GM21528 (cell line): ENCODE measurements around the gene EXOC1L.

Experiments used
- ATAC-seq: cut with Tn5 transposase; IDR thresholded peaks from one replicate; pipeline ENCODE4 v1.9.1; 2021; ENCODE audit warnings: mild to moderate bottlenecking, moderate library complexity; ENCODE audit not compliant: unreplicated experiment, low FRiP score

Gene EXOC1L, protein sequence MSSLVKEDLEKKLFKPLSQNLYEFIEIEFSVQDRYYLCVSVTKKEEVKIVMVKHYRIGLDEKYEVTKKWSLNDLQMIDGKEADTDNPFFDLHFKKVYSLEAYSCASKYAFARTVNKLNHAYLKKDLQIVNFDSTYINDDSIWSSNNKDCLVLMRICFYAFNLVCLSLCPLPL

GRCh38 chr4:55819634-55820033, at the start of gene EXOC1L:
TSS of gene EXOC1L (plus strand) at chr4:55819790. CDS start at chr4:55820027, 237 bp downstream.
- no peak for ATAC-seq

- no peak for ATAC-seq
These were observed 48.9 kb upstream of the EXOC1L start for GRCh38 chr4:55770662-55771061.

DNA sequence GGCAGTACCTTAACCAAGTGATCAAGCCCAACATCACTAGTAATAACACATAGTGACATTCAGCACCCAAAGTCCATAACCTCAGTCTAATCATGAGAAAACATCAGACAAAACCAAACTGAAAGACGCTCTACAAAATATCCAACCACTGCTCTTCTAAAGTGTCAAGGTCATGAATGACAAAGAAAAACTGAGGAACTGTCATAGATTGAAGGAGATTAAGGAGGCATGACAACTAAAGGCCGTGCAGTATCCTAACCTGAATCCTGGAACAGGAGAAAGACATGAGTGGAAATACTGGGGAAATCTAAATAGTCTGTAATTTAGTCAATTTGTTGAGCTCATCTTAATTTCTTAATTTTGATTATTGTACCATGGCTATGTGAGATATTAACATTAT, 38.2 kb upstream of the EXOC1L start:
- no peak for ATAC-seq

DNA sequence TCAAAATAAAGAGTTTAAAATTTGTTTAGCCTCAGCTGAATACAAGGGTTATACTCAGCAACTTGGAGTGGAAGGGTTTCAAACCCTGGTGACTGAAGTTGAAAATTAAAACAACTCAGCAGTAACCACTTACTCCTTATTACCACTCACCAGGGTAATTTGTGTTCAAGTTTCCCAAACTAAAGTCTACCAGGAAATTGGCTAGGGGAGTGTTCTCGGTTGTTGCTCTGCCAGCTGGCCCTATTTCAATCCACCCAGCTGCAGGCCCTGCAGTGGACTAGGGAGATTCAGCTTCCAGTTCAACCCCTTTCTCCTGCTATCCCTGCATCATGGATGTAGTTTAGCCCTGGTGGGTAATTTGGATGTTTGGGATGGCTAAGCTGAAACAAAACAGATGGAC, 37.8 kb upstream of the EXOC1L start:
- no peak for ATAC-seq

GRCh38 chr4:55783584-55783983, 36.0 kb upstream of the EXOC1L start:
- no peak for ATAC-seq

- ATAC-seq: no peak
These were observed 34.8 kb upstream of the EXOC1L start for GRCh38 chr4:55784747-55785146.

DNA sequence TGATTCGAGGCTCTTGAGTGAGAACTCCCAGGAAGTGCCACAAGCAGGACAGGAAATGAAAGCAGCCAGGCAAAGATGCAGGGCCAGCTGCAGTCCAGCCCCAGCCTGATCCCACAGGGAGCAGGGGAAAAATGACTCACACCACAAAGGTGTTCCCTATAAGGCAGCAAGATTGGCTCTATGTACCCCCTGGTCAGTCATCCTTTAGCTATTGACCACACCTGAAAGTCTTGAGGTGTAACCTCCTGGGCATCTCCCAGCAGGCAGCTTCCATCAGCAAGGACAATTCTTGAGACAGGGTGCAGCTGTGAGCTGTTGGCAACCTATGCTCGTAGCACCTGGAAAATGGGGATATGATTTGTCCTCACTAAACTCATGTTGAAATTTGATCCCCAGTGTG, 27.9 kb upstream of the EXOC1L start:
- no peak for ATAC-seq

DNA sequence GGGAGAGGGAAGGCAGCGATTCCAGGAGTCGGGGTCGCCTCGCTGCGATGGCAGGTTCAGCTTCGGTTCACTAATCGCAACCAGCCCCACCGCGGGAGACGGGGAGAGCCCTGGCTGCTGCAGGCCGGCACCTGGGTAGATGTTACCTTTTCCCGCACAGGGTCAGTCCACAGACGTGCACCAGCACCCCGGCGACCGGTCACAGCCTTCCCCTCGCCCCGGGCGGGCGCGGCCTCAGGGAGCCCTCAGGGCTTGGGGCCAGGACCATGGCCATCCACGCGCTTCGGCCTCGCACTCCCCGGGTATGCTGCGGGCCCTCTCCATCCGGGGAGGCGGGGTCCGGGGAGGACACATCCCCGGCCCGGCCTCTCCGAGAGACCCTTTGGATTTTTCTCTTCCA, 26.1 kb upstream of the EXOC1L start:
- no peak for ATAC-seq

DNA sequence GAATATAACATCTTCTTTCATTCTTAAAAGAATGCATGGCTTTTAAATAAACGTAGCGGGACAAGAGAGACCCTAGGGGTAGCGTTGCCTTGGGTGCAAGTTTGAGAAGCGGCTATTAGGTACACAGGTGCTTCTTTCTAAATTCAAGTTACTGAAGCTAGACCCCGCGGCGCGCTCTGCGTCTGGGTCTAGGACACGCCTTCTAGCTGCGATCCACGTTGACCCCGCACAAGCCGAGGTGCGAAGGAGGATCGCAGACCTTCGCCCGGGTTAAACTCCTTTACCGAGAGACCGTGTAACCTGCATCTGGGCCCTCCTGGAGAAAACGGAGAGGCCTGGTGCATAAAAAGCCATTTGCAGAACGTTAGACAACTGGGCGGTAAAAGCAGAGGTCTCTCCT, 25.5 kb upstream of the EXOC1L start:
- no peak for ATAC-seq

DNA sequence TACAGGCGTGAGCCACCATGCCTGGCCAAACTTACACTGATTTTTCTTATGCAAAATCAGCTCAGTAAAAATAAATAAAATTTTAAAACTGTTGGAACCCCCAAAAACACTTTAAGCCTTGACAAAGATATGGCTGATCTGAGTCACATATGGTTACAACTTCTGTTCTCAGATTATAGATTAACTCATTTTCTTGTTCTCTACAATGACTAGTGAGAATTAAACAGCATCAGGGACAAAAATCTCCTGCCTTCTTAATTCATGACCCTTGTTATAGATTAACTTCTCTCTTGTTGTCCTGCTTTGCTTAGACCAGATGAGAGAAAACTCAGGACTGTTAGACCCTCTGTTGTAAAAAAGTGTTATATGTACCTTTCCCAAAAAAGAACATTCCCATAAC, 24.2 kb upstream of the EXOC1L start:
- no peak for ATAC-seq

DNA sequence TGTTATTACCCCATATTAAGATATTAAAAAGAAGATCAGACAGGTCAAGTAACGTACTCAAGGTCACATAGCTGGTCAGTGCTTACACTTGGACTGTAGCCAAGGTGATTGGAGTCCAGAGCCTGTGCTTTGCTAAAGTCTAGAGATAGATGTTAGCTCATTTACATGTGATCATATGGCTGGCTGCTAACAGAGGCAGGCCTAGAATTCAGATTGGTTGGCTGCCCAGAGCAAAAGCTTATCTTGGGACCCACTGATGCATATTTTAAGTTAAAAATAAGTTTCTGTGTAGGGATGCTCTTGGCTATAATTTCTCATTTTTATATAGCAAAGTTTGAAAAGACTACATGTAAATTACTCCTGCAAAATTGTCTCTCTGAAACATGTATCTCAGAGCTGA, 18.1 kb upstream of the EXOC1L start:
- ATAC-seq: no peak

GRCh38 chr4:55807556-55807955, 12.0 kb upstream of the EXOC1L start:
- ATAC-seq: no peak

- ATAC-seq: no peak
These were observed 11.4 kb upstream of the EXOC1L start for GRCh38 chr4:55808186-55808585.

GRCh38 chr4:55808632-55809031, 11.0 kb upstream of the EXOC1L start:
- no peak for ATAC-seq

- ATAC-seq: no peak
These were observed 1.9 kb upstream of the EXOC1L start for GRCh38 chr4:55817691-55818090.

DNA sequence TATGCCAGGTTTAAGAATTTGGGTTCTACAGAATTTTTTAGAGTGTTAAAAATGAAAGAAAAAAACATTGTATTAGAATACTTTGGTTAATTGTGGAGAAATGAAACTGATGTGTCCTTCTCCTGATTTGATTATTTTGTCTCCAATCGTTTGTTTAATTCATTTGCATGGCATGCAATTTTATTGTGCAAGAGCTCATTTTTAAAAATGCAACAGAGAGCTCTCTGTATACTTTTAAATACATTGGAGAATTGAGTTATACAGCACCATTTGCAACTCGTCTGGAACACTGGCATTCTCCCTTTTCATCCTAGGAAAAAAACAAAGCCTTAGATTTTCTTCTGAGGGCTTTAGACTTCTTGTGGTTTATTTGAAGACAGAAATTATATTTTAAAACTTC, 689 bp downstream of the EXOC1L start:
- no peak for ATAC-seq

- no peak for ATAC-seq
These were observed 2.7 kb downstream of the EXOC1L start for GRCh38 chr4:55822329-55822728.

DNA sequence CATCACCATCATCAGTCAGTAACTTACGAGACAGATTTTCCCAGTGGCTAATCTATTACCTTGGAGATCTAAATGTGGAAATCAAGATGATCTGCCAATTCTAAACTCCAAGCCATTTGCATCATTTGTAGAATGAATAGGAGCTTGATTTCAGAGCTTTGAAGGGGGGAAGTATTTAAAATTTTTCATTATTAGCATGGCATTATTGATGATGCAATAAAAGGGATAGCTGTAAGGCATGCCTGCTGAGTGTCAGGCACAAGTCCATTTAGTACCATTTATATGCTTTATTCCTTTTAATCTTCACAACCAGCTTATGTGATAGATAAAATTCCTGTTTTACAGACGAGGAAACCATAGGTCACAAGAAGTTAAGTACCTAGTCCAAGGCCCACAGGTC, 5.3 kb downstream of the EXOC1L start:
- no peak for ATAC-seq

- ATAC-seq: no peak
These were observed 7.4 kb downstream of the EXOC1L start for GRCh38 chr4:55826986-55827385.

GRCh38 chr4:55827582-55827981, 8.0 kb downstream of the EXOC1L start:
- ATAC-seq: no peak

- ATAC-seq: no peak
These were observed 10.5 kb downstream of the EXOC1L start for GRCh38 chr4:55830048-55830447.

- ATAC-seq: no peak
These were observed 11.1 kb downstream of the EXOC1L start for GRCh38 chr4:55830716-55831115.
